K562 (cell line): ENCODE measurements around the gene INKA2. TPM values are rescaled to one million over a fixed set of nuclear protein-coding genes. Genes with fewer than 3 reads are reported as not detected.

Experiments
- CBFB ChIP-seq: sonication (generic); formaldehyde crosslinking; IDR thresholded peaks from 2 replicates; pipeline ENCODE4 v1.4.0; 2020; ENCODE audit warnings: mild to moderate bottlenecking, missing genetic modification reagents
- CREM ChIP-seq: IDR thresholded peaks from 2 replicates; pipeline ENCODE4 v1.6.1; 2014; ENCODE audit warnings: antibody characterized with exemption, low read depth
- DPF2 ChIP-seq: fragments of 450-650 bp; IDR thresholded peaks from 2 replicates; pipeline ENCODE4 v1.6.1; 2016
- FOSL1 ChIP-seq: fragments of 200-800 bp; sonication (Bioruptor generic); conservative IDR thresholded peaks from 2 replicates; pipeline ENCODE4 v1.6.1; 2016; ENCODE audit warnings: missing genetic modification characterization, missing compliant biosample characterization
- FOXJ2 ChIP-seq: fragments of 200-800 bp; sonication (Bioruptor generic); IDR thresholded peaks from 2 replicates; pipeline ENCODE4 v1.6.1; 2016; ENCODE audit warnings: missing genetic modification characterization, missing compliant biosample characterization
- GATA2 ChIP-seq: sonication (generic); formaldehyde crosslinking; IDR thresholded peaks from 2 replicates; pipeline ENCODE4 v1.4.0; 2020; ENCODE audit warnings: mild to moderate bottlenecking, missing genetic modification reagents
- HDGF ChIP-seq: fragments of 450-650 bp; IDR thresholded peaks from 2 replicates; pipeline ENCODE4 v1.6.1; 2016
- HMGN3 ChIP-seq: IDR thresholded peaks from 2 replicates; pipeline ENCODE4 v1.6.1; 2011; ENCODE audit warnings: borderline replicate concordance, low read depth, mild to moderate bottlenecking, mixed read lengths, low read length; ENCODE audit not compliant: insufficient read length; ENCODE audit errors: extremely low read depth
- HNRNPL ChIP-seq: fragments of 200-400 bp; formaldehyde crosslinking; IDR thresholded peaks from 2 replicates; pipeline ENCODE4 v1.6.1; 2017; ENCODE audit warnings: low read depth, mild to moderate bottlenecking, low read length
- MCM7 ChIP-seq, 2 experiments: fragments of 450-650 bp; IDR thresholded peaks; 2 replicates each; pipeline ENCODE4 v1.6.1; 2016 to 2018
- MYBL2 ChIP-seq, 2 experiments: fragments of 450-650 bp in 1 of 2; sonication (generic) in 1 of 2; formaldehyde crosslinking in 1 of 2; IDR thresholded peaks; 2 replicates each; pipeline versions ENCODE4 v1.6.1 to v1.8.1; 2017 to 2022; ENCODE audit warnings: borderline replicate concordance in 1 of 2, inconsistent platforms in 1 of 2, low read depth in 1 of 2, mild to moderate bottlenecking in 1 of 2, missing genetic modification reagents in 1 of 2, moderate library complexity in 1 of 2
- NR4A1 ChIP-seq, 2 experiments: fragments of 250-450 bp in 1 of 2; fragments of 450-650 bp in 1 of 2; sonication (Bioruptor Pico) in 1 of 2; IDR thresholded peaks; 2 replicates each; pipeline versions ENCODE4 v1.4.0 to v1.6.1; 2016 to 2020; ENCODE audit warnings: mild to moderate bottlenecking in 2 of 2, missing compliant biosample characterization in 1 of 2, missing genetic modification characterization in 1 of 2, moderate library complexity in 1 of 2
- PHF20 ChIP-seq: fragments of 450-650 bp; IDR thresholded peaks from 2 replicates; pipeline ENCODE4 v1.6.1; 2018; ENCODE audit not compliant: partially characterized antibody
- RHOXF2B ChIP-seq: fragments of 250-450 bp; sonication (Bioruptor Pico); conservative IDR thresholded peaks from 2 replicates; pipeline ENCODE4 v1.5.1; 2021
- SAFB2 ChIP-seq: fragments of 200-400 bp; formaldehyde crosslinking; IDR thresholded peaks from 2 replicates; pipeline ENCODE4 v1.6.1; 2018; ENCODE audit warnings: borderline replicate concordance, low read length, low read depth, moderate library complexity; ENCODE audit not compliant: severe bottlenecking
- SMARCA5 ChIP-seq: fragments of 450-650 bp; IDR thresholded peaks from 2 replicates; pipeline ENCODE4 v1.6.1; 2016
- STAT5B ChIP-seq: fragments of 250-450 bp; sonication (Bioruptor Pico); IDR thresholded peaks from 2 replicates; pipeline ENCODE4 v1.8.0; 2021; ENCODE audit warnings: mild to moderate bottlenecking, inconsistent platforms
- TAF9B ChIP-seq: fragments of 450-650 bp; IDR thresholded peaks from 2 replicates; pipeline ENCODE4 v1.6.1; 2018; ENCODE audit warnings: mild to moderate bottlenecking; ENCODE audit not compliant: partially characterized antibody
- TAL1 ChIP-seq: fragments of 450-650 bp; IDR thresholded peaks from 2 replicates; pipeline ENCODE4 v1.6.1; 2016; ENCODE audit warnings: mild to moderate bottlenecking
- YBX1 ChIP-seq: fragments of 450-650 bp; IDR thresholded peaks from 2 replicates; pipeline ENCODE4 v1.7.1; 2016; ENCODE audit warnings: mild to moderate bottlenecking
- ZNF217 ChIP-seq: sonication (generic); formaldehyde crosslinking; IDR thresholded peaks from 2 replicates; pipeline ENCODE4 v1.8.0; 2022; ENCODE audit warnings: mild to moderate bottlenecking, missing genetic modification reagents
- ZNF24 ChIP-seq: fragments of 450-650 bp; IDR thresholded peaks from 2 replicates; pipeline ENCODE4 v1.6.1; 2016
- ZNF263 ChIP-seq: sonication (generic); formaldehyde crosslinking; IDR thresholded peaks from 2 replicates; pipeline ENCODE4 v1.8.0; 2022; ENCODE audit warnings: mild to moderate bottlenecking, missing genetic modification reagents, borderline replicate concordance
- ZNF311 ChIP-seq: fragments of 250-450 bp; sonication (Bioruptor Pico); IDR thresholded peaks from 2 replicates; pipeline ENCODE4 v1.4.0; 2020; ENCODE audit warnings: mild to moderate bottlenecking, moderate library complexity
- ZZZ3 ChIP-seq: fragments of 450-650 bp; IDR thresholded peaks from 2 replicates; pipeline ENCODE4 v1.6.1; 2016; ENCODE audit warnings: antibody characterized with exemption, mild to moderate bottlenecking, moderate library complexity
- polyA plus RNA-seq, 8 experiments: library from polyadenylated mRNA; depleted of rRNA in 4 of 8; stranded (reverse) in 5 of 8; unstranded in 3 of 8; fragments of >200 nt; fragmentation: Nextera tagmentation in 2 of 8; fragmentation: Illumina TruSeq in 1 of 8; extraction: Ambion mirVana in 2 of 8; extraction: Trizol in 1 of 8; gene quantifications; 2 replicates each; pipeline versions ENCODE4 v1.2.1 to v1.2.3, GENCODE V29; 2011 to 2014; ENCODE audit warnings: inconsistent platforms in 1 of 8, missing spikeins in 1 of 8
- total RNA-seq, 7 experiments: library from RNA; depleted of rRNA in 6 of 7; stranded (reverse); fragments of >200 nt in 6 of 7; fragmentation: Illumina TruSeq in 2 of 7; extraction: Trizol in 2 of 7; gene quantifications; 2 replicates each; pipeline versions ENCODE4 v1.2.1 to v1.2.3, GENCODE V29; 2011 to 2021; ENCODE audit warnings: low replicate concordance in 1 of 7
- TF ChIP-seq, protein P1 (sequence below): fragments of 450-650 bp; IDR thresholded peaks from 2 replicates; pipeline ENCODE4 v1.7.0; 2016; ENCODE audit warnings: borderline replicate concordance
- TF ChIP-seq, protein P2 (sequence below): sonication (generic); formaldehyde crosslinking; IDR thresholded peaks from 2 replicates; pipeline ENCODE4 v1.8.1; 2023; ENCODE audit warnings: mild to moderate bottlenecking, missing genetic modification reagents

The INKA2 gene
- total and polyA plus RNA-seq, 9 of the 15 experiments (the other 6 are each of a cell fraction or from before 2014, with no cell fraction given): 0.04 to 1.4 (median 0.26) TPM; not detected in 1

DNA sequence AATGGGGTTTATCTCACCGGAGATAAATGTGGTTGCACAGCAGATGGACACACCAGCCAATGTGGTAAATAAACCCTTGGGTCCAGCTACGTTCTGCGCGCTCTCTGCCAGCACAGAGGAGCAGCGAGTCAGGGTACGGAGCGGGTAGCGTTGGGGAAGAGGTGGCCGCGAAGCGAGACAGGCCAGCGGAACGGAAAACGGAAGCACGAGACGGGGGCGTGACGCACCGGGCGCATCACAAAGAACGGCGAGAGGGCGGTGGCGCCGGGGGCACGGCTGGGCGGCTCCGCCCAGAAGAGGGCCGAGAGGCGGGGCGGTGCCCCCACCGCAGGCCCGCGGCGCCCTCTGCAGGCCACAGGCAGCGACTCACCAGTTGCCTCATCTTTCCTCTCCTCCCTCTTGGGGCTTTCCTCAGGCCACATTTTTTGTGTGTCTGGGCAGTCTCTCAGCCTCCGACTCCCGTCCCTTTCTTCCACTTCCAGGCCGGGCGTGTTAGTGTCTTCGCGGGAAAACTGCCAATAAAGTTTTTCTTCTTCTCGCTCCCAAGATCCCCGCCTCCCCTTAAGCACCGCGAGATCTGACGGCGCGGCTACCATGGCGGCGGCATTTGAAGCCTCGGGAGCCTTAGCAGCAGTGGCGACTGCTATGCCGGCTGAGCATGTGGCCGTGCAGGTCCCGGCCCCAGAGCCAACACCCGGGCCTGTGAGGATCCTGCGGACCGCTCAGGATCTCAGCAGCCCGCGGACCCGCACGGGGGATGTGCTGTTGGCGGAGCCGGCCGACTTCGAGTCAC lies 16.3 kb upstream of the INKA2 start, which contains the start of gene DDX20 (continued):
- TF ChIP-seq HNRNPL: peak; percentile 93; the same call in 1 of the 2 replicates
- peak; percentile 88; the same call in 1 of the 2 replicates for TF ChIP-seq CBFB
- TF ChIP-seq MYBL2 (IDR thresholded peaks at IDR 0.05; ENCODE audit: low read depth): no peak
- 0 out of 2 replicates have a peak, but pooled peaks have one; percentile 45 for TF ChIP-seq MYBL2 (CRISPR knock-in tag; IDR thresholded peaks at IDR 0.05; ENCODE audit: borderline replicate concordance)
- TF ChIP-seq NR4A1 (CRISPR knock-in tag; IDR thresholded peaks at IDR 0.05): peak; percentile 87; the same call in 1 of the 2 replicates
- TF ChIP-seq NR4A1 (tag; IDR thresholded peaks at IDR 0.05): peak; percentile 46; the same call in 1 of the 2 replicates
- no peak for TF ChIP-seq SAFB2
- TF ChIP-seq YBX1: no peak
- no peak for TF ChIP-seq ZNF217 (CRISPR knock-in tag)
- TF ChIP-seq HMGN3: peak; percentile 90
- peak; percentile 75; the same call in 1 of the 2 replicates for TF ChIP-seq DPF2
- peak; percentile 91 for TF ChIP-seq PHF20
- TF ChIP-seq ZNF24: peak; percentile 10; the same call in 1 of the 2 replicates
- TF ChIP-seq ZZZ3: 0 out of 2 replicates have a peak, but pooled peaks have one; percentile 83
- TF ChIP-seq GATA2 (CRISPR knock-in tag): no peak
- TF ChIP-seq ZNF263 (CRISPR knock-in tag): 0 out of 2 replicates have a peak, but pooled peaks have one; percentile 25
- TF ChIP-seq ZNF311 (CRISPR knock-in tag): no peak
- TF ChIP-seq TAF9B: peak; percentile 93
- TF ChIP-seq SMARCA5: no peak
- TF ChIP-seq FOXJ2 (tag): peak; percentile 51; the same call in 1 of the 2 replicates
- TF ChIP-seq RHOXF2B (CRISPR knock-in tag): no peak
- TF ChIP-seq FOSL1: peak; percentile 85
- no peak for TF ChIP-seq TAL1
- TF ChIP-seq, protein P1, sequence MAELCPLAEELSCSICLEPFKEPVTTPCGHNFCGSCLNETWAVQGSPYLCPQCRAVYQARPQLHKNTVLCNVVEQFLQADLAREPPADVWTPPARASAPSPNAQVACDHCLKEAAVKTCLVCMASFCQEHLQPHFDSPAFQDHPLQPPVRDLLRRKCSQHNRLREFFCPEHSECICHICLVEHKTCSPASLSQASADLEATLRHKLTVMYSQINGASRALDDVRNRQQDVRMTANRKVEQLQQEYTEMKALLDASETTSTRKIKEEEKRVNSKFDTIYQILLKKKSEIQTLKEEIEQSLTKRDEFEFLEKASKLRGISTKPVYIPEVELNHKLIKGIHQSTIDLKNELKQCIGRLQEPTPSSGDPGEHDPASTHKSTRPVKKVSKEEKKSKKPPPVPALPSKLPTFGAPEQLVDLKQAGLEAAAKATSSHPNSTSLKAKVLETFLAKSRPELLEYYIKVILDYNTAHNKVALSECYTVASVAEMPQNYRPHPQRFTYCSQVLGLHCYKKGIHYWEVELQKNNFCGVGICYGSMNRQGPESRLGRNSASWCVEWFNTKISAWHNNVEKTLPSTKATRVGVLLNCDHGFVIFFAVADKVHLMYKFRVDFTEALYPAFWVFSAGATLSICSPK: no peak
- peak; percentile 93 for TF ChIP-seq CREM
- no peak for TF ChIP-seq STAT5B
- TF ChIP-seq, protein P2, sequence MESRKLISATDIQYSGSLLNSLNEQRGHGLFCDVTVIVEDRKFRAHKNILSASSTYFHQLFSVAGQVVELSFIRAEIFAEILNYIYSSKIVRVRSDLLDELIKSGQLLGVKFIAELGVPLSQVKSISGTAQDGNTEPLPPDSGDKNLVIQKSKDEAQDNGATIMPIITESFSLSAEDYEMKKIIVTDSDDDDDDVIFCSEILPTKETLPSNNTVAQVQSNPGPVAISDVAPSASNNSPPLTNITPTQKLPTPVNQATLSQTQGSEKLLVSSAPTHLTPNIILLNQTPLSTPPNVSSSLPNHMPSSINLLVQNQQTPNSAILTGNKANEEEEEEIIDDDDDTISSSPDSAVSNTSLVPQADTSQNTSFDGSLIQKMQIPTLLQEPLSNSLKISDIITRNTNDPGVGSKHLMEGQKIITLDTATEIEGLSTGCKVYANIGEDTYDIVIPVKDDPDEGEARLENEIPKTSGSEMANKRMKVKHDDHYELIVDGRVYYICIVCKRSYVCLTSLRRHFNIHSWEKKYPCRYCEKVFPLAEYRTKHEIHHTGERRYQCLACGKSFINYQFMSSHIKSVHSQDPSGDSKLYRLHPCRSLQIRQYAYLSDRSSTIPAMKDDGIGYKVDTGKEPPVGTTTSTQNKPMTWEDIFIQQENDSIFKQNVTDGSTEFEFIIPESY: peak; percentile 74; the same call in 1 of the 2 replicates
- TF ChIP-seq MCM7 (IDR thresholded peaks at IDR 0.05): no peak
- TF ChIP-seq HDGF: no peak
